GM12878 (cell line): Measurements from ENCODE around the gene SLC16A6. TPM values are rescaled to one million over a fixed set of nuclear protein-coding genes. Genes with fewer than 3 reads are reported as not detected.

ENCODE experiments used
- ATAC-seq: fragments of 200-7000 bp; cut with Tn5 transposase; 3 replicates; pipeline ENCODE4 v1.9.1; 2020; ENCODE audit warnings: mild to moderate bottlenecking, moderate library complexity
- BruUV-seq: library from RNA; stranded (reverse); fragments of 400-500 nt; replicated peaks from 2 replicates; lab custom pipeline; 2021; lab: Mats Ljungman, UMichigan
- CTCF ChIA-PET: fragments of 300-600 bp; sonication (Branson Sonifier 250); formaldehyde crosslinking; extraction: SDS; loops from one replicate; lab custom pipeline; 2021; ENCODE audit warnings: inconsistent platforms; lab: Yijun Ruan, JAX
- POLR2A ChIA-PET: fragments of 350-600 bp; formaldehyde crosslinking; extraction: SDS; loops from one replicate; lab custom pipeline; 2021; ENCODE audit warnings: inconsistent platforms; lab: Charles Lee
- RAD21 ChIA-PET: fragments of 300-600 bp; sonication (Branson Sonifier 250); formaldehyde crosslinking; loops from one replicate; lab custom pipeline; 2023; ENCODE audit warnings: antibody characterized with exemption; ENCODE audit not compliant: unreplicated experiment; lab: Charles Lee
- SMC1A ChIA-PET: fragments of 300-600 bp; sonication (Branson Sonifier 250); formaldehyde crosslinking; loops from one replicate; lab custom pipeline; 2023; ENCODE audit not compliant: unreplicated experiment, uncharacterized antibody; lab: Charles Lee
- DNase-seq: peaks from one replicate; pipeline ENCODE4 v3.0.0-alpha.2; 2011; ENCODE audit warnings: low read depth, low spot score
- FAIRE-seq: peaks from 3 replicates; lab custom pipeline; 2011; peaks lifted over from hg19 to GRCh38; lab: Jason Lieb, UNC
- H2AFZ ChIP-seq: 2 replicates; pipeline ENCODE4 v1.6.0; 2011; ENCODE audit warnings: low read depth, low read length, control low read depth; ENCODE audit not compliant: control insufficient read depth
- H3K27ac ChIP-seq: 2 replicates; pipeline ENCODE4 v1.5.1; 2011; ENCODE audit warnings: control low read depth; ENCODE audit not compliant: control insufficient read depth, insufficient read depth
- H3K27me3 ChIP-seq, 2 experiments: replicated peaks in 1 of 2; 2 replicates each; pipeline versions ENCODE4 v1.6.0 to v1.6.1; 2011; ENCODE audit warnings: low read length in 1 of 2; ENCODE audit not compliant: control insufficient read depth in 2 of 2, insufficient read depth in 2 of 2
- H3K36me3 ChIP-seq, 2 experiments: 2 replicates each; pipeline ENCODE4 v1.5.1; 2011; ENCODE audit warnings: low read length in 1 of 2; ENCODE audit not compliant: control insufficient read depth in 2 of 2, insufficient read depth in 2 of 2
- H3K4me1 ChIP-seq: 2 replicates; pipeline ENCODE4 v1.6.1; 2011; ENCODE audit warnings: mild to moderate bottlenecking, low read length, moderate library complexity, mixed read lengths; ENCODE audit not compliant: control insufficient read depth, insufficient read depth
- H3K4me2 ChIP-seq: 2 replicates; pipeline ENCODE4 v1.6.0; 2011; ENCODE audit warnings: control low read depth; ENCODE audit not compliant: control insufficient read depth, insufficient read depth
- H3K4me3 ChIP-seq: fragments of 200-600 bp; sonication (generic); 2 replicates; pipeline ENCODE4 v1.5.1; 2016
- H3K79me2 ChIP-seq: 2 replicates; pipeline ENCODE4 v1.6.0; 2011; ENCODE audit warnings: low read length; ENCODE audit not compliant: control insufficient read depth, insufficient read depth
- H3K9ac ChIP-seq: 2 replicates; pipeline ENCODE4 v1.8.0; 2011; ENCODE audit warnings: low read length, control low read depth, mixed read lengths; ENCODE audit not compliant: control insufficient read depth, insufficient read depth
- H3K9me3 ChIP-seq: replicated peaks from 3 replicates; pipeline ENCODE4 v1.5.1; 2011; ENCODE audit warnings: mild to moderate bottlenecking, low read length; ENCODE audit not compliant: control insufficient read depth, insufficient read depth
- H4K20me1 ChIP-seq: 2 replicates; pipeline ENCODE4 v1.6.0; 2011; ENCODE audit not compliant: control insufficient read depth, insufficient read depth
- BRCA1 ChIP-seq: IDR thresholded peaks from 2 replicates; pipeline ENCODE4 v1.6.1; 2011; ENCODE audit warnings: low read depth, low read length, improper control_type of control experiment
- CHD1 ChIP-seq: IDR thresholded peaks from 2 replicates; pipeline ENCODE4 v1.6.1; 2012; ENCODE audit warnings: low read depth, low read length, improper control_type of control experiment
- CREM ChIP-seq: IDR thresholded peaks from 2 replicates; pipeline ENCODE4 v1.6.1; 2014; ENCODE audit warnings: antibody characterized with exemption, low read depth
- DPF2 ChIP-seq: fragments of 450-650 bp; IDR thresholded peaks from 2 replicates; pipeline ENCODE4 v1.6.1; 2017; ENCODE audit warnings: mild to moderate bottlenecking
- EED ChIP-seq: sonication (generic); IDR thresholded peaks from 2 replicates; pipeline ENCODE4 v1.6.1; 2016; ENCODE audit warnings: antibody characterized with exemption, low read depth
- ETV6 ChIP-seq, 2 experiments: fragments of 450-650 bp in 1 of 2; IDR thresholded peaks in 1 of 2; conservative IDR thresholded peaks in 1 of 2; 2 replicates each; pipeline ENCODE4 v1.6.1; 2014; ENCODE audit warnings: antibody characterized with exemption in 1 of 2, borderline replicate concordance in 1 of 2, low read depth in 1 of 2, mild to moderate bottlenecking in 1 of 2, moderate library complexity in 1 of 2
- GATAD2B ChIP-seq: fragments of 450-650 bp; conservative IDR thresholded peaks from 2 replicates; pipeline ENCODE4 v1.6.1; 2017; ENCODE audit warnings: low read depth, mild to moderate bottlenecking, moderate library complexity
- HCFC1 ChIP-seq: fragments of 150-350 bp; IDR thresholded peaks from 2 replicates; pipeline ENCODE4 v1.6.1; 2014; ENCODE audit warnings: low read length
- HDGF ChIP-seq: fragments of 450-650 bp; IDR thresholded peaks from 2 replicates; pipeline ENCODE4 v1.6.1; 2016; ENCODE audit warnings: antibody characterized with exemption
- IRF5 ChIP-seq: fragments of 450-650 bp; IDR thresholded peaks from 2 replicates; pipeline ENCODE4 v1.6.1; 2017; ENCODE audit warnings: borderline replicate concordance
- KLF5 ChIP-seq: fragments of 450-650 bp; IDR thresholded peaks from 2 replicates; pipeline ENCODE4 v1.6.1; 2014; ENCODE audit warnings: mild to moderate bottlenecking; ENCODE audit not compliant: partially characterized antibody
- LARP7 ChIP-seq: fragments of 450-650 bp; IDR thresholded peaks from 2 replicates; pipeline ENCODE4 v1.6.1; 2017; ENCODE audit warnings: mild to moderate bottlenecking
- MEF2A ChIP-seq: IDR thresholded peaks from 2 replicates; pipeline ENCODE4 v1.6.1; 2011; ENCODE audit warnings: low read depth, mild to moderate bottlenecking, low read length, moderate library complexity; ENCODE audit not compliant: insufficient read depth
- MEF2B ChIP-seq: fragments of 450-650 bp; IDR thresholded peaks from 2 replicates; pipeline ENCODE4 v1.6.1; 2018; ENCODE audit warnings: mild to moderate bottlenecking, moderate library complexity; ENCODE audit not compliant: partially characterized antibody, poor library complexity, severe bottlenecking
- NR2C1 ChIP-seq: fragments of 450-650 bp; IDR thresholded peaks from 2 replicates; pipeline ENCODE4 v1.6.1; 2017; ENCODE audit warnings: antibody characterized with exemption, mild to moderate bottlenecking, moderate library complexity
- NR2F1 ChIP-seq: fragments of 450-650 bp; conservative IDR thresholded peaks from 2 replicates; pipeline ENCODE4 v1.6.1; 2017; ENCODE audit warnings: mild to moderate bottlenecking
- PAX8 ChIP-seq: fragments of 450-650 bp; IDR thresholded peaks from 2 replicates; pipeline ENCODE4 v1.6.1; 2017; ENCODE audit warnings: mild to moderate bottlenecking, moderate library complexity
- SIN3A ChIP-seq: IDR thresholded peaks from 2 replicates; pipeline ENCODE4 v1.6.1; 2012; ENCODE audit warnings: low read depth, low read length, improper control_type of control experiment
- SP1 ChIP-seq: IDR thresholded peaks from one replicate; pipeline ENCODE4 v1.6.1; 2011; ENCODE audit warnings: low read depth, low read length
- SREBF1 ChIP-seq: IDR thresholded peaks from 2 replicates; pipeline ENCODE4 v1.6.1; 2012; ENCODE audit warnings: mild to moderate bottlenecking, low read length
- WGBS: methylation state at CpG from one replicate; pipeline ENCODE4 v1.1.6; 2016; ENCODE audit warnings: low lambda C conversion rate; ENCODE audit not compliant: insufficient replicate concordance, insufficient coverage; ENCODE audit errors: missing lambda C conversion rate; 5-methylcytosine and 5-hydroxymethylcytosine counted together
- in situ Hi-C: fragments of 300-500 bp; cut with MboI; formaldehyde crosslinking; loops from 9 replicates; pipeline ENCODE4 v1.14.3; 2018; ENCODE audit warnings: mixed read lengths
- intact Hi-C: fragments of 100-400 bp; cut with micrococcal nuclease; formaldehyde crosslinking; loops from one replicate; pipeline ENCODE4 v1.14.2; 2022; ENCODE audit not compliant: unreplicated experiment
- polyA plus RNA-seq, 11 experiments: library from polyadenylated mRNA; depleted of rRNA in 4 of 11; unstranded in 6 of 11; stranded (reverse) in 5 of 11; fragments of >200 nt; fragmentation: Nextera tagmentation in 4 of 11; fragmentation: Illumina TruSeq in 1 of 11; extraction: Ambion mirVana in 4 of 11; extraction: Trizol in 1 of 11; gene quantifications; 1 replicate in 1 of 11; 2 replicates in 10 of 11; pipeline versions ENCODE4 v1.2.1 to v1.2.3, GENCODE V29; 2011 to 2016; ENCODE audit warnings: inconsistent platforms in 2 of 11, missing spikeins in 2 of 11, low read depth in 1 of 11
- total RNA-seq, 4 experiments: library from RNA; depleted of rRNA in 3 of 4; stranded (reverse); fragments of >200 nt in 3 of 4; fragmentation: Illumina TruSeq in 1 of 4; extraction: Trizol in 1 of 4; gene quantifications; 2 replicates each; pipeline versions ENCODE4 v1.2.1 to v1.2.3, GENCODE V29; 2013 to 2021
- TF ChIP-seq, protein P1 (sequence below): IDR thresholded peaks from 2 replicates; pipeline ENCODE4 v1.6.1; 2011; ENCODE audit warnings: mild to moderate bottlenecking, low read depth, low read length, moderate library complexity; ENCODE audit not compliant: insufficient replicate concordance
- TF ChIP-seq, protein P2 (sequence below): fragments of 150-350 bp; IDR thresholded peaks from 2 replicates; pipeline ENCODE4 v1.6.1; 2014; ENCODE audit warnings: mild to moderate bottlenecking, low read depth, low read length

Gene SLC16A6
- total and polyA plus RNA-seq, 10 of the 15 experiments (the other 5 are each of a cell fraction or from before 2014, with no cell fraction given): 2.4 to 8.8 (median 6.0) TPM

DNA sequence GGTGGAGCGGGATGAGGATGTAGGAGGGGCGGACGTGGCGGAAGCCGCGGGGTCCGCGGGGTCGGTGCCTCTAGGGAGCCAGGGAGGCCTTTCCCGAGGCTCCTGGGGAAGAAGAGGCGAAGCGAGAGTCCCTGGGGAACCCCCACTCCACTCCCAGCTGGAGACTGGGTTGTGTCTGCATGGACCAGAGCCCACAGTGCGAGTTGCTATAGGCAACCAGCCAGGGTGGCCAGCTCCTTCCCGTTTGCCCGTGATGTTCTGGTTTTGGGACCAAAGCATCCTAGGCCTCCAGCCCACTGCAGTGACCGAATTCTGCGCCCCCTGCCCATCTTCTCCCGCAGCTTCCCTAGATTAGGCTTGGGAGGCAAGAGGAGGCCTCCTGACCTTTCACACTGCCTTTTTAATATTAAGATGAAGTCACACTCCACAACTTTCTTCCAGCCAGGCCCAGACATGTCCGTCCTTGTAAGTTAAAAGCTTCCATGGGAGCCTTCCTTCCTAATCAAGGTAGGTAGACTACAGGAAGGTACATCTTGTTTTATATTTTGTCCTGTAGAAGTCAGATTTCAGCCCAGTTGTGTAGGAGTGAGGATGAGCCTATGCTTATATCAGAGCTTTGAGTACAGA is 42.6 kb downstream of the SLC16A6 start:
- CTCF ChIA-PET: interaction anchor here (0.9 to 3.9 kb wide), 13 partner anchors 9 to 214 kb away, joined by 3 to 32 read pairs (median 5); partner anchors contain the start of gene WIPI1
- Histone ChIP-seq H3K9ac (peak overlapping the region; percentile 83), H2AFZ (peak overlapping the region; percentile 75), H3K9me3 (no peaks in the 10 kb centered on the region), H3K4me2 (peak overlapping the region; percentile 73), H3K27ac (peak overlapping the region; percentile 91), H3K4me3 (peak overlapping the region; percentile 85), H3K27me3 (no peaks in the 10 kb centered on the region), H3K79me2 (peaks cover 16% of the 10 kb centered on the region), H3K4me1 (peaks cover 10% of the 10 kb centered on the region), H3K36me3 (0 out of 4 replicates have a peak, but pooled peaks cover 0 to 4% of the 10 kb centered on the region in 2 experiments), H4K20me1 (no peaks in the 10 kb centered on the region)
- WGBS: under 1% methylated on average over 15 of the region's 19 CpGs
- no peak for FAIRE-seq
- TSS peak; percentile 84 for BruUV-seq
- SMC1A ChIA-PET: interaction anchor here (0.9 to 4.9 kb wide), 19 partner anchors 10 to 217 kb away, joined by 3 to 59 read pairs (median 4); partner anchors contain the start of gene WIPI1
- RAD21 ChIA-PET: interaction anchor here (1.0 to 4.2 kb wide), 16 partner anchors 10 to 264 kb away, joined by 3 to 46 read pairs (median 6); partner anchors contain the start of genes ARSG, PRKAR1A, SLC16A6 and WIPI1
- no peak for DNase-seq
- in situ Hi-C loops: no loop called here
- intact Hi-C loops: loop anchor here (5.0 kb wide), 3 partner anchors 41 to 66 kb away; partner anchors contain the start of genes ARSG and SLC16A6
- peak; percentile 31 for ATAC-seq
- POLR2A ChIA-PET: interaction anchor here (0.6 to 5.6 kb wide), 13 partner anchors 11 to 214 kb away, joined by 3 to 66 read pairs (median 10); partner anchors contain the start of genes SLC16A6 and WIPI1
- peak; percentile 25; the same call in 1 of the 2 replicates for TF ChIP-seq SIN3A
- TF ChIP-seq HCFC1: no peak
- TF ChIP-seq, protein P1, sequence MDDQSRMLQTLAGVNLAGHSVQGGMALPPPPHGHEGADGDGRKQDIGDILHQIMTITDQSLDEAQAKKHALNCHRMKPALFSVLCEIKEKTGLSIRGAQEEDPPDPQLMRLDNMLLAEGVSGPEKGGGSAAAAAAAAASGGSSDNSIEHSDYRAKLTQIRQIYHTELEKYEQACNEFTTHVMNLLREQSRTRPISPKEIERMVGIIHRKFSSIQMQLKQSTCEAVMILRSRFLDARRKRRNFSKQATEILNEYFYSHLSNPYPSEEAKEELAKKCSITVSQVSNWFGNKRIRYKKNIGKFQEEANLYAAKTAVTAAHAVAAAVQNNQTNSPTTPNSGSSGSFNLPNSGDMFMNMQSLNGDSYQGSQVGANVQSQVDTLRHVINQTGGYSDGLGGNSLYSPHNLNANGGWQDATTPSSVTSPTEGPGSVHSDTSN: no peak
- no peak for TF ChIP-seq ETV6 (conservative IDR thresholded peaks at IDR 0.05 in 1 of 2, IDR thresholded peaks at IDR 0.05 in 1 of 2; ENCODE audit: borderline replicate concordance in 1 of 2, low read depth in 1 of 2)
- TF ChIP-seq MEF2A: no peak
- TF ChIP-seq EED: peak; percentile 57; the same call in 1 of the 2 replicates
- peak; percentile 58 for TF ChIP-seq MEF2B
- no peak for TF ChIP-seq SREBF1
- TF ChIP-seq GATAD2B: peak; percentile 82; the same call in 1 of the 2 replicates
- no peak for TF ChIP-seq DPF2
- TF ChIP-seq IRF5: no peak
- peak; percentile 12; the same call in 1 of the 2 replicates for TF ChIP-seq NR2F1
- TF ChIP-seq SP1: no peak
- no peak for TF ChIP-seq KLF5
- TF ChIP-seq, protein P2, sequence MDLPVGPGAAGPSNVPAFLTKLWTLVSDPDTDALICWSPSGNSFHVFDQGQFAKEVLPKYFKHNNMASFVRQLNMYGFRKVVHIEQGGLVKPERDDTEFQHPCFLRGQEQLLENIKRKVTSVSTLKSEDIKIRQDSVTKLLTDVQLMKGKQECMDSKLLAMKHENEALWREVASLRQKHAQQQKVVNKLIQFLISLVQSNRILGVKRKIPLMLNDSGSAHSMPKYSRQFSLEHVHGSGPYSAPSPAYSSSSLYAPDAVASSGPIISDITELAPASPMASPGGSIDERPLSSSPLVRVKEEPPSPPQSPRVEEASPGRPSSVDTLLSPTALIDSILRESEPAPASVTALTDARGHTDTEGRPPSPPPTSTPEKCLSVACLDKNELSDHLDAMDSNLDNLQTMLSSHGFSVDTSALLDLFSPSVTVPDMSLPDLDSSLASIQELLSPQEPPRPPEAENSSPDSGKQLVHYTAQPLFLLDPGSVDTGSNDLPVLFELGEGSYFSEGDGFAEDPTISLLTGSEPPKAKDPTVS: no peak
- TF ChIP-seq BRCA1: no peak
- TF ChIP-seq LARP7: 0 out of 2 replicates have a peak, but pooled peaks have one; percentile 31
- TF ChIP-seq NR2C1: no peak
- 0 out of 2 replicates have a peak, but pooled peaks have one; percentile 43 for TF ChIP-seq HDGF
- TF ChIP-seq PAX8: no peak
- no peak for TF ChIP-seq CREM
- TF ChIP-seq CHD1: no peak
